GM19452 (cell line): ENCODE data around the gene DENND6A.
"Not testable (repeated sequence)": the region's sequence is repeated elsewhere in the genome, so short reads cannot be mapped to it uniquely, and the experiment has no call there.

Experiments
- ATAC-seq: cut with Tn5 transposase; IDR thresholded peaks from one replicate; pipeline ENCODE4 v1.9.1; 2021; ENCODE audit not compliant: unreplicated experiment

Gene DENND6A

DNA sequence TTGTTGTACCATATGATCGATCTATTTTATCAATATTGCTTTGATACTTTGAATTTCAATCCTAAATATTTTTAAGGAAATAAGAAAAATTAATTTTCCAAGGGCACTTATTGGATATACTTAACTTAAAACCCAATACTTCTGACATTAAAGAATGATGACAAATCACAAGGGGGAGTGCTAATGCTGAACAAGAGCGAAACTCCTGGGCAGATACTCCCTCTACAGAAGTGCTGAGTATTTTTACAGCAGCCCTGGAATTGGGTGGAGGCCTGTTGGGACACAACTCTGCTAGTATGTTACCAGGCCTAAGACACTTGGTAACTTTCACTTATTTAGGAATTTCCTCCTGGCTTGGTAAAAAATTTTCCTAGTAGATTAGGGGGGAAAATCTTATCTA lies 46.2 kb downstream of the DENND6A start:
- ATAC-seq: no peak

DNA sequence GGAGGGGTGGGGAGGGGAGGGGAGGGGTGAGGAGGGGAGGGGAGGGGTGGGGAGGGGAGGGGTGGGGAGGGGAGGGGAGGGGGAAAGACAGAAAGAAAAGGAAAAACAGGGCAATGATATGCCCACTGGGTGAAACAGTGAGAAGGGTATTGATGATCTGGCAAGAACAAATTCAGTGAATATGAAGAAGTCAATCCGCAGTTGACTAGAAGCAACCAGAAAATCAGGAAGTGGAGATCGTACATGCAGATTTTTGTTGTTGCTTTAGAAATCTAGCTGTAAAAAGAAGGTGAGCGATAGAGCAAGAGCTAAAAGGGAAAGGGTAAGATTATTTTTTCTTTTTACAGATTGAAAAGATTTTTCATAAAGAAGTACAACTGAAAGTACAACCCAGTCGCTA lies 48.1 kb downstream of the DENND6A start:
- no peak for ATAC-seq

DNA sequence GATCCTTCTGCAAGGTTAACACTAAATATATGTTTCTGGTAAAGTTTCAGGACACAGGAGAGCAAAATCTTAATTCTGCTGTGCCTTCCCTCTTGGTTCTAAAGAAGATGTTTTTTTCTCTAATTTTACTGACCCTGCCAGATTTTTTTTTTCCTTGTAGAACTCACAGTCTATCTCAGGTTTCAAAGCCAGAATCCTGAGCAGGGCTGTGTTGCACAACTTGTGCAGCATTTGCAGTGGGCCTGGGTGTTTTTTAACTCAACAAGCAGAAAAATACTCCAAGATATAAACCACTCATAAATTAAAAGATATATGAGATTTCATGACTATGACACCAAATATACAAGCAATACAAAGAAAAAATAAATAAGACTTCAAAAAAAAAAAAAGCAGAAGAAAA lies 55.5 kb downstream of the DENND6A start:
- ATAC-seq: no peak

DNA sequence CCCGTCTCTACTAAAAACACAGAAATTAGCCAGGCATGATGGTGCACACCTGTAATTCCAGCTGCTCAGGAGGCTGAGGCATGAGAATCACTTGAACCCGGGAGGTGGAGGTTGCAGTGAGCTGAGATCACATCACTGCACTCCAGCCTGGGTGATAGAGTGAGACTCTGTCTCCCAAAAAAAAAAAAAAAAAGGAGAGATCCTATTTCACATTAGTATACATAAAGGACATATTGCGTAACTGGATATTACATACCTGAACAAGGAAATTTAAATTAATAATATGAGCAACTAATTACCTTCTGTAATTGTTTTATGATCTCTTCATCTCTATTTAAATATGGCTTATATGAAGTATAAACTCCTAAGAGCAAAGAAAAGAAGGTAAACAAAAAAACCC lies 58.6 kb downstream of the DENND6A start:
- not testable (repeated sequence) for ATAC-seq

DNA sequence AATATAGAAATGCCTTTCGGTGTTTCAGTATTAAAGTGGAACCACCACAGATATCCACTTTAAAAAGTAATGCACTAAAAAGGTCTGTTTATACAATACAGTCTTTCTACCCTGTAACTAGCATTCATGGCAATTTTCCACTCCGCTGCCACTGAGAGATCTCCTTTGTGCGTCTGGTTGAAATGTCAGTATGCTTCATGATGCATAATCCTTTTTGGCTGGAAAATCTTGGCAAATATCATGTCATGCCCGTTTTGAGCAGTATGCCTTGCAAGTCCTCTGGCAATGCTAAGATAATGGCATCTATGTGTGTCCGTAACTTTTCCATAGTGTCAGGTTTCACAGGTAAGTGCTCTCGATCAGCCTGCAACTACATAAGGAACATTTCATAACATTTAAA lies 64.9 kb downstream of the DENND6A start:
- no peak for ATAC-seq

- ATAC-seq: no peak
Observed at GRCh38 chr3:57624801-57625200, 68.1 kb downstream of the DENND6A start.

DNA sequence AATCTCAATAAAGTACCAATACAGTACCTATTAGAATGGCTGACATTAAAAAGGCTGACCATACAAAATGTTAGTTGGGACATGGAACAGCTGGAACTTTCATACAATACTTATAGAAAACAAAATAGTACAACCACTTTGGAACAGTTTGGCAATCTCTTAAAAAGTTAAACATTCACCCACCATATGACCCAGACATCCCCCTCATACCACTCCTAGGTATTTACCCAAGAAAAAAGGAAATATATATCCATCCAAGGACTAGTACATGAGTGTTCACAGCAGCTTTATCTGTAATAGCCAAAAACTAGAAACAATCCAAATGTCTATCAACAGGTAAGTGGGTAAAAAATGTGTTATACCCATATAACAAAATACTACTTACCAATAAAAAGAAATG lies 70.5 kb downstream of the DENND6A start:
- no peak for ATAC-seq

GRCh38 chr3:57617739-57618138 lies 75.1 kb downstream of the DENND6A start:
- ATAC-seq: no peak

DNA sequence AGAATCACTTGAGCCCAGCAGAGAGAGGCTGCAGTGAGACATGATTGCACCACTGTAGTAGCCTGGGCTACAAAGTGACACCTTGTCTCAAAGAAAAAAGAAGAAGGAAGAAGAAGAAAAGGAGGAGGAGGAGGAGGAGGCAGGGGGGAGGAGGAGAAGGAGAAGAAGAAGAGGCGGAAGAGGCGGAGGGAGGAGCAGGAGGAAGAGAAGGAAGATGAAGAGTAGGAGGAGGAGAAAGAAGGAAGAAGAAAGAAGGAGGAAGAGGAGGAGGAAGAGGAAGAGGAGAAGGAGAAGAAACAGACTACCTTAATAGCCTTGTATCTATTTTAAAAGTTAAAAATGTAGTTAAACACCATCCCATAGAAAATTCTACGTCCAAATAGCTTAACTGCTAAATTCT lies 76.6 kb downstream of the DENND6A start:
- no peak for ATAC-seq

- not testable (repeated sequence) for ATAC-seq
Observed at GRCh38 chr3:57611870-57612269, 81.0 kb downstream of the DENND6A start.

DNA sequence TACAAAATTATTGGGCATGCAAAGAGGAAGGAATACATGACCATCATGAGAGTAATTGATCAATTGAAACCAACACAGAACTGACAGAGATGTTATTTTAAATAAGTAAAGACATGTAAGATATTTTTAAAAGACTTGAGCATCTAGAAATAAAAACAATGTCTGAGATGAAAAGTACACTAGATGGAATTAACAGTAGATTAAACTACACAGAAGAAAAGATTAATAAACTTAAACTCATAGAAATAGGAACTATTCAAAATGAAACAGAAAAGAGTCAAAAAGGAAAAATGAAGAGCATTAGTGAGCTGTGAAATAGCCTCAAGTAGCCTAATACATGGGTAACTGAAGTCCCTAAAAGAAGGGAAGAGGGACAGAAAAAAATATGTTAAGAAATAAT lies 87.2 kb downstream of the DENND6A start:
- no peak for ATAC-seq

DNA sequence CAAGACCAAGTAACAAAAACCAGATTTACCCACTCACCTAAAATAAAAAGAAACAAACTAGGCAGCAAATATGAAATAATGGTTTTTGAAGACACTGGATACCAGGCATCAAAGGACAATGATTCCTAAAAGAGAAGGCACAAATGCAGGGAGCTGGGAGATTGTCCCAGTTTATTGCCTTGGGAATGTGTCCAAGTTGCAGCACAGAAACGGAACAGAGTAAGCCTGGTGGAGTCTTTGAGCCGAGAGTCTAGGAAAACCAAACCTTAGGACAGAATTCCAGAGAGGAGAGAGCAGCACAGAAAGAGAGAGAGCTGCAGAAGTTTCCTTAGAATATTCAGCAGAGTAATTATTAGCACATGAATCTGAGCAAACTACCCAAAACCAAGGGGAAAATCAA lies 87.9 kb downstream of the DENND6A start:
- ATAC-seq: no peak

DNA sequence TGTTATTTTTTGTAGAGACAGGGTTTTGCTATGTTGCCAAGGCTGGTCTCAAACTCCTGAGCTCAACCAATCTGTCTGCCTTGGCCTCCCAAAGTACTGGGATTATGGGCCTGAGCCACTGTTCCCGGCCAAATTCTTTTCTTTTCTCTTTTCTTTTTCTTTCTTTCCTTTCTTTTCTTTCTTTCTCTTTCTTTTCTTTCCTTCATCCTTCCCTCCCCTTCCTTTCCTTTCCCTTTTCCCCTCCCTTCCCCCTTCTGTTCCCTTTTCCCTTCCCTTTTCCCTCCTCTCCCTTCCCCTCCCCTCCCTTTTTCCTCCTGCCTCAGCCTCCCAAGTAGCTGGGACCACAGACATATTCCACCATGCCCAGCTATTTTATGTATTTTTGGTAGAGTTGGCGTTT lies 92.7 kb downstream of the DENND6A start:
- no peak for ATAC-seq

- no peak for ATAC-seq
Observed at GRCh38 chr3:57598765-57599360, 94.0 kb downstream of the DENND6A start.

- peak; percentile 94 for ATAC-seq
Observed at GRCh38 chr3:57597127-57597923, 95.6 kb downstream of the DENND6A start, which contains the start of gene ARF4. TSS of gene ARF4 (minus strand) at chr3:57597344. CDS start at chr3:57597140, 204 bp downstream.

DNA sequence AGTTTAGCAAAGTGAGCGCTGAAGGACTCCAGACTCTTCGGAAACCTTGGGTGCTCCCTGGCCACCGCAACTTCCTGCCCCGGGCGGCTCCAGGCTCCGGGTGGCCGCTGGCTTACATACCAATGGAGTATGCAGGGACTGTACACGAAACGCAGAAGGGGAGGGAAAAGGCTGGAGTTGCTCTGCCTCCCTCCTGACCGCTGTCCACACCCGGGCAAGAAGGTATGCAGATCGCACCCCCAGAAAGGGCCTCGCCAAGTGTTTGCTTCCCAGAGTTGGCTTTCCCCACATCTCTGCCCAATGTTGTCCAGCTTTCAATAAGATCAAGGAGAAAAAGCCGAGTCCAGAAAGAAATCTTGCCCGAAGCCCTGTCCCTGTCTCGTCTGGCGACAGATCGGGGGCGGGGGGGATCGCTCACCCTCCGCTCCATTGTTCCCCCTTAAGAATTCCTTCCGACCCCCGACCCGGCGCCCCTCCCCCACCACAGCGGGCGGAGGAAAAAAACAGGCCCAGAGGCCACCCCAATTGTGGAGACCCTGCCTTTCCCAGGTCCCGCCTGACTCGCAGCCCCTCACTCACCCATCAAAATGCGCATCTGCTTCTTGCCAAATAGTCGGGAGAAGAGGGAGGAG lies 96.3 kb downstream of the DENND6A start:
- ATAC-seq: no peak

GRCh38 chr3:57594576-57594975 lies 98.3 kb downstream of the DENND6A start:
- no peak for ATAC-seq

GRCh38 chr3:57594144-57594543 lies 98.7 kb downstream of the DENND6A start:
- ATAC-seq: no peak

DNA sequence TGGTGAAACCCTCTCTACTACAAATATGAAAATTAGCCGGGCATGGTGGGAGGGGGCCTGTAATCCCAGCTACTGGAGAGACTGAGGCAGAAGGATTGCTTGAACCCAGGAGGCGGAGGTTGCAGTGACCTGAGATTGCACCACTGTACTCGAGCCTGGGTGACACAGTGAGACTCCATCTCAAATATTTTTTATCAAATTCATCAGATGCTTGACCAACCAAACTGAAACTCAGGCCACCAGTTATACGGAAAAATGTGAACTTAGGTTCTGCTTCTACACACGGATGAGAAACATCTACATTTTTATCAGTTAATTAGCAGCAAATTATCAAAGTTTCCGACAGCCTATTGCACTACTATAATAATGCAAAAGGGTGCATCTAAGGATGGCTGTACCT lies 100.6 kb downstream of the DENND6A start:
- ATAC-seq: no peak

DNA sequence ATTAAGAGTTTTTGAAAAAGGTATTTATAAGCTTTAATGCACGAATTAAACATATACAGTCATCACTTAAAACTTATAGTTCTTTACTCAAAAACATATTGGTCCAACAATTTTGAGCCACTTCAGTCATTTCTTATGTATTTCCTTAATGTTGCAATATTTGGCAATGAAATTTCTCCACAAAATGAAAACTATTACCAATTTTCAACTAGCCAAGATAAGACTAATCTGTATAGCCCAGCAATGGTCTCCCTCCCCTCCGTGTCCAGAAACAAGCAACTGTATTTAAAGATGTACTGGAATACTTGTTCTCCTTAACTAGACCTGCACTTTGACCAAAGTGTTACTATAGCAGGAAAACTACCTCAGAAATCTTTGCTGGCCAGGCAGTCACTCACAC lies 105.0 kb downstream of the DENND6A start:
- ATAC-seq: no peak

GRCh38 chr3:57586778-57587177 lies 106.1 kb downstream of the DENND6A start:
- ATAC-seq: no peak

DNA sequence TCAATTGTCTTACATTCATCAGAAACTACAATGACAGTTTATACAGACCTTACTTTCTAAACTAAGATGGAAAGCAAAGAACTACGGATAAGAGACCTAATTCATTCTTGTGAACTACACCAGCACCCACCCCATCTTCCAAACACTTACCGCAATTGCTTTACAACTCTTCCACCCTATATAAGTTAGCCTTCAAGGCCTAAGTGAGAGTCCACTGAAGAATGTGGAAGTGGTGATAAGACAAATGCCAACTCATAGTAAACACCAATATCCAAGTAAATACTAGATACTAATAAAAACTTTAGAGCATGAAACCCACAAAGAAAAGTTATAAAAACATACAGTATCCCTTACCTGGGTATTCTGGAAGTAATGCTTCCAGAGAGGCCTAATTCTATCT lies 109.3 kb downstream of the DENND6A start:
- no peak for ATAC-seq
